Neural crest cell (in vitro differentiated cells): Measurements from ENCODE around the gene EIF2B2. TPM values are rescaled to one million over a fixed set of nuclear protein-coding genes. Genes with fewer than 3 reads are reported as not detected.

Source experiments
- DNase-seq: peaks from one replicate; pipeline ENCODE4 v3.0.0; 2021; ENCODE audit warnings: low read depth, mixed read lengths, low spot score
- H3K27ac Mint-ChIP-seq: one replicate; pipeline ENCODE4 v1.8.0; 2021; ENCODE audit warnings: mild to moderate bottlenecking, mixed read lengths; ENCODE audit not compliant: unreplicated experiment
- H3K27me3 Mint-ChIP-seq: 2 replicates; pipeline ENCODE4 v1.8.0; 2021; ENCODE audit warnings: low read depth, mild to moderate bottlenecking, mixed read lengths
- H3K36me3 Mint-ChIP-seq: 2 replicates; pipeline ENCODE4 v1.8.0; 2021; ENCODE audit warnings: low read depth, mild to moderate bottlenecking, mixed read lengths
- H3K4me1 Mint-ChIP-seq: 2 replicates; pipeline ENCODE4 v1.8.0; 2021; ENCODE audit warnings: mixed read lengths
- H3K4me3 Mint-ChIP-seq: one replicate; pipeline ENCODE4 v1.8.0; 2021; ENCODE audit warnings: mild to moderate bottlenecking, mixed read lengths
- H3K9me3 Mint-ChIP-seq: 2 replicates; pipeline ENCODE4 v1.8.0; 2021; ENCODE audit warnings: mixed read lengths
- total RNA-seq: library from RNA; stranded (reverse); gene quantifications from 2 replicates; pipeline ENCODE4 v1.2.1, GENCODE V29; 2021
- TF ChIP-seq, protein P1 (sequence below): fragments of 200-600 bp; sonication (generic); conservative IDR thresholded peaks from 2 replicates; pipeline ENCODE4 v1.5.0; 2021; ENCODE audit warnings: antibody characterized with exemption, mild to moderate bottlenecking

EIF2B2 gene
- total RNA-seq, 1 donor from 2014 or later, result 50.5 TPM

DNA sequence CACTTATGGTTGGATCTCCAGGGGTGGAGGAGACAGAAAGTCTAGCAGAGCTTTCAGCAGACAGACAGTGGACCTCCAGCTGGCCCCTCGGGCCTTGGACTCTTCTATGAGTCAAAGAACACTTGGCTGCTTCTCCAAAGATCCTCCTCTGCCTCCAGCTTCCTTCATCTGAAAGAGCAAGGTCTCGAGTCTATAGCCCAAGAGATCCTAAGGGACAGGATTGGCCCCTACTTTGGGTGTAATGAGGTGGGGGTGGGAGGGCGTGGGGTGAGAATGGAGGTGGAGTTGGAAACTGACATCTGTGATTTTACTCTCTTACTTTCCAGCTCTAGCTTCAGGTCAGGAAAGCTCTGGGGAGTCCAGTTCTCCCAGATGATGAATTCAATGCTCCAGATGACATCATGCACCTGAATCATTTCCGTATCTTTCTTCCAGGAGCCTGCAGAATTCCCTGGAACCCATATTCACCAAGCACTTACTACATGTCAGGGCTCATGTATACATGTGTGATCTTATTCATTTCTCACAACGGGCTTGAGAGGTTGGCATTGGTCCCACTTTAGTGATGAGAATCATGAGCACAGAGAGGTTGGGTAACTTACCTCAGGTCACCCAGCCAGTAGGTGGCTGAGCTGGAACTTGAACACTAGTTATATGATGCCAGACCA is 37.1 kb upstream of the EIF2B2 start:
- DNase-seq, result no peak
- no peaks in the 10 kb centered on the region for H3K9me3 Mint-ChIP-seq
- no peaks in the 10 kb centered on the region for H3K27me3 Mint-ChIP-seq
- no peak overlapping the region for H3K4me3 Mint-ChIP-seq
- H3K27ac Mint-ChIP-seq, result no peak overlapping the region
- no peaks in the 10 kb centered on the region for H3K36me3 Mint-ChIP-seq
- H3K4me1 Mint-ChIP-seq, result peaks cover 33% of the 10 kb centered on the region
- TF ChIP-seq, protein P1, sequence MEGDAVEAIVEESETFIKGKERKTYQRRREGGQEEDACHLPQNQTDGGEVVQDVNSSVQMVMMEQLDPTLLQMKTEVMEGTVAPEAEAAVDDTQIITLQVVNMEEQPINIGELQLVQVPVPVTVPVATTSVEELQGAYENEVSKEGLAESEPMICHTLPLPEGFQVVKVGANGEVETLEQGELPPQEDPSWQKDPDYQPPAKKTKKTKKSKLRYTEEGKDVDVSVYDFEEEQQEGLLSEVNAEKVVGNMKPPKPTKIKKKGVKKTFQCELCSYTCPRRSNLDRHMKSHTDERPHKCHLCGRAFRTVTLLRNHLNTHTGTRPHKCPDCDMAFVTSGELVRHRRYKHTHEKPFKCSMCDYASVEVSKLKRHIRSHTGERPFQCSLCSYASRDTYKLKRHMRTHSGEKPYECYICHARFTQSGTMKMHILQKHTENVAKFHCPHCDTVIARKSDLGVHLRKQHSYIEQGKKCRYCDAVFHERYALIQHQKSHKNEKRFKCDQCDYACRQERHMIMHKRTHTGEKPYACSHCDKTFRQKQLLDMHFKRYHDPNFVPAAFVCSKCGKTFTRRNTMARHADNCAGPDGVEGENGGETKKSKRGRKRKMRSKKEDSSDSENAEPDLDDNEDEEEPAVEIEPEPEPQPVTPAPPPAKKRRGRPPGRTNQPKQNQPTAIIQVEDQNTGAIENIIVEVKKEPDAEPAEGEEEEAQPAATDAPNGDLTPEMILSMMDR, result no peak

DNA sequence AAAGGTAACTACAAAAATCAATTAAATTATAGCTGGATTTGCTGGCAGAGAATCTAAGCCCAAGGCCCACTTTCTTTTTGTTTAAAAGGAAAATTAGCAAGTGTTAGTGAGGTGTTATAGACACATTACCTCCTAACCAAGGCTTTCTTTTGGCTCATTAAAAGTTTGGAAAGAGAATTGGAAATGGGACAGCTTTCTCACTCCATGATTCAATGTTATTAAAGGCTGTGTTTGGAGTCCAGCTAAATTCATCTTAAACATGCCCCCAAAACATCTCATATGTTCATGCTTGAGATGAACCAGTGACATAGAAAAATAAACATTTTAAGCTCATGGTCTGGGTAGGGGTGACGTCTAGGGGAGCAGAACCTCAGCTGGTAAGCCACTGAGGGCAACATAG is 33.9 kb upstream of the EIF2B2 start:
- no peak for DNase-seq
- Mint-ChIP-seq H3K4me3 (no peak overlapping the region), H3K4me1 (peaks cover 11% of the 10 kb centered on the region), H3K27ac (peak overlapping the region; percentile 43), H3K36me3 (no peaks in the 10 kb centered on the region), H3K9me3 (no peaks in the 10 kb centered on the region), H3K27me3 (no peaks in the 10 kb centered on the region)
- TF ChIP-seq, protein P1, result no peak

DNA sequence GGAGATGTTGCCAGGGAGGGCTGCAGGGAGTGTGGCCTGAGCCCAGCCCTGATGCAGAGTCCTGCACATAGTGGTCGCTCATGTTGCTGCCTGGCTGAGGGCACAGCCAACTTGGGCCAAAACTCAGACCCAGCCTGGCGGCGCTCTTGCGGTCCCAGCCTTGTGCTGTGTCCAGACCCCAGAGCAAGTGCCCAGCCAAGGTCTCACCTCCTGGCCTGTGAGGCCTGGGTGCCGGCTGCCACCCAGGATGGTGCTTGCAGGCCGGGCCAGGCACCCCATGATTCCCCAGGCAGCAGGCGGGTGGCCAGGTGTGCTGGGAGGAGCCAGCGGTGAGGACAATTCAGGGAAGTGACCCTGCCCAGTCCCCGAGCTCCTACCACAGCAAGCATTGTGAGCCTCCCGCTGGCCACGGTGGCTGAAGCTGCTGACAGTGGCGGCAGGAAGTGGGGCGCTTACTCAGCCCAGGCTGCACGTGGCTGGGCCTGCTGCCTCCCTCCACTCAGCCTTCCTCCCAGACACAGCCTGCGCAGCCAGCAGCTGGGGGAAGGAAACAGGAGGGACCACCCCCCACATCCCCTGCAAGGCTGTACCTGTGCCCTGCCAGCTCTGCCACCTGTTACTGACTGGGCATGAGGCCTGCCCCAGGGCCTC is 29.6 kb upstream of the EIF2B2 start:
- Mint-ChIP-seq H3K4me1 (peaks cover 21% of the 10 kb centered on the region), H3K9me3 (no peaks in the 10 kb centered on the region), H3K27me3 (no peaks in the 10 kb centered on the region), H3K27ac (no peak overlapping the region), H3K36me3 (no peaks in the 10 kb centered on the region), H3K4me3 (no peak overlapping the region)
- TF ChIP-seq, protein P1, result no peak
- no peak for DNase-seq

DNA sequence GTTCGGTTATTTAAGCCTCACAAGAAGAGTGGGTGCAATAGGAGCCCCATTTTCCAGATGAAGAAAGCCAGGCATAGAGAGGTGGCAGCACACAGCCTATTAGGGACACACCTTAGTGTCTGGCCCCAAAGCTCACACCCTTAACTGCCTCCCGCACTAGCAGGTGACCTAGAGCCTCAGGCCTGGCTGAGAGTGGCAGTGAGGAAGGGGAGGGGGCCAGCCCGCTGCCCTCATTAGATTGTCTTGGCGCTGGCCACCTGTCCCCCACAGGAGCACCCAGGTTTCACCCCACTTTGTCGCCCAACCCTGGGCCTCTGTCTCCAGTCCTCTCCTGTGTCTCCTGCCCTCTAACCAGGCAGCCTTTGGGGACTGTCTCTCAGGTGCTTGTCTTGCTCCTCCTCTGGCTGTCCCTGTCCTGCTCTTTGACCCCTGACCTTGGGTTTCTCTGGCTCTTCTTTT is 28.8 kb upstream of the EIF2B2 start:
- TF ChIP-seq, protein P1, result no peak
- no peak for DNase-seq
- Mint-ChIP-seq H3K4me3 (no peak overlapping the region), H3K9me3 (no peaks in the 10 kb centered on the region), H3K27me3 (no peaks in the 10 kb centered on the region), H3K27ac (peak overlapping the region; percentile 13), H3K4me1 (peaks cover 26% of the 10 kb centered on the region), H3K36me3 (no peaks in the 10 kb centered on the region)

DNA sequence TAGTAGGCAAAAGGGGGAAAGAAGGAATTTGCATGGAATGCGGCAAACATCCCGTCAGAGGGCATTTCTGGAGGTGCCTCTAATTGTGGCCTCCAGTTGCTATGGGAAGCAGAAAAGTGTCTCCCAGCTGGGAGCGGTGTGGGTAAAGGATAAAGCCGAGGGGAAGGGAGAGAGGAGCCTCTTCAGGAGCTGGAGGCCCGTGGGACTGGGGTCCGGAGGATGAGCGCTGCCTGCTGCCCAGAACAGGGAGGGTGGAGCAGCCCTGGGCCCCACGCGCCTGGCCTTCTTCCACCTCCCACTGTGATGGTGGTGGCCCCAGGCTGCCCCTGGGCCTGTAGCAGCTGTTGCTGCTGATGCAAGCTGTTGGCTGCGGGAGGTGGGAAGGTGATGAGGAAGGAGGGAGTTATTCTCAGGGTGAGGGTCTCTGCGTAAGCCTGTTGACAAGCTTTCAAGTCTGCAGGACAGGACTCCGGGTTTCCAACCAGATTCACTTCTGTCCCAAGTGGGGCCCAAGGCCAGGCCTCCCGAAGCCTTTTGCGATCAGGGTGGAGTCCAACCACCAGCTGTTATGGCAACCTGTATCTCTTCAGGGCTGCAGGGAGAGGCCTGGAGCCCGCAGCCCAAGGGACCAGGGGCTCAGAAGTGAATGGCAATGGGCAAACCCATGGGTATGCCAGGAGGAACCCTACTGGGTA is 28.2 kb upstream of the EIF2B2 start:
- H3K4me1 Mint-ChIP-seq, result peaks cover 29% of the 10 kb centered on the region
- TF ChIP-seq, protein P1, result no peak
- H3K27ac Mint-ChIP-seq, result peak overlapping the region; percentile 13
- H3K9me3 Mint-ChIP-seq, result no peaks in the 10 kb centered on the region
- no peaks in the 10 kb centered on the region for H3K36me3 Mint-ChIP-seq
- H3K4me3 Mint-ChIP-seq, result no peak overlapping the region
- no peaks in the 10 kb centered on the region for H3K27me3 Mint-ChIP-seq
- DNase-seq, result no peak
